T-cell (primary cell): ENCODE measurements around the gene RFX4. TPM values are rescaled to one million over a fixed set of nuclear protein-coding genes. Genes with fewer than 3 reads are reported as not detected.

ENCODE experiments used
- ATAC-seq, 4 experiments: fragments of 200-7000 bp in 3 of 4; fragments of 150-1000 bp in 1 of 4; cut with Tn5 transposase; replicated peaks in 1 of 4; 1 replicate in 3 of 4; 2 replicates in 1 of 4; pipeline ENCODE4 v1.10.0; 2021; ENCODE audit warnings: moderate library complexity in 3 of 4, mild to moderate bottlenecking in 2 of 4, moderate number of reproducible peaks in 1 of 4
- CTCF ChIA-PET, 2 donors: fragments of 300-600 bp; sonication (Branson Sonifier 250); formaldehyde crosslinking; loops; one replicate each; lab custom pipeline; 2022; ENCODE audit warnings: antibody characterized with exemption in 2 of 2; lab: Charles Lee
- POLR2A ChIA-PET, 2 donors: fragments of 300-600 bp; sonication (Branson Sonifier 250); formaldehyde crosslinking; loops; one replicate each; lab custom pipeline; 2022; ENCODE audit warnings: antibody characterized with exemption in 2 of 2; lab: Charles Lee
- DNase-seq, 35 experiments: peaks; one replicate each; pipeline versions ENCODE4 v3.0.0 to v3.0.0-alpha.2; 2013 to 2023
- H3K27ac ChIP-seq: one replicate; pipeline ENCODE4 v1.5.1; 2013; ENCODE audit warnings: low read length
- H3K27me3 ChIP-seq, 2 experiments: replicated peaks in 1 of 2; 1 replicate in 1 of 2; 2 replicates in 1 of 2; pipeline versions ENCODE4 v1.6.1 to v1.7.0; 2013; ENCODE audit warnings: low read length in 1 of 2, mixed read lengths in 1 of 2; ENCODE audit not compliant: control insufficient read depth in 2 of 2, insufficient read depth in 2 of 2; ENCODE audit errors: extremely low read depth in 1 of 2
- H3K36me3 ChIP-seq, 2 donors: 1 replicate in 1 of 2; 2 replicates in 1 of 2; pipeline versions ENCODE4 v1.6.1 to v1.7.0; 2013; ENCODE audit warnings: low read length in 1 of 2; ENCODE audit not compliant: control insufficient read depth in 2 of 2, insufficient read depth in 1 of 2; ENCODE audit errors: extremely low read depth in 1 of 2
- H3K4me1 ChIP-seq, 2 experiments: 1 replicate in 1 of 2; 2 replicates in 1 of 2; pipeline versions ENCODE4 v1.6.1 to v1.7.0; 2013; ENCODE audit warnings: low read length in 2 of 2, mixed read lengths in 1 of 2; ENCODE audit not compliant: insufficient read depth in 2 of 2, control insufficient read depth in 1 of 2; ENCODE audit errors: extremely low read depth in 1 of 2
- H3K4me3 ChIP-seq, 2 donors: 1 replicate in 1 of 2; 2 replicates in 1 of 2; pipeline versions ENCODE4 v1.5.1 to v1.7.0; 2013; ENCODE audit warnings: mild to moderate bottlenecking in 2 of 2, low read length in 1 of 2, moderate library complexity in 1 of 2; ENCODE audit not compliant: control insufficient read depth in 1 of 2; ENCODE audit errors: extremely low read depth in 1 of 2
- H3K9me3 ChIP-seq: 2 replicates; pipeline ENCODE4 v1.7.0; 2013
- H3K27ac Mint-ChIP-seq, 2 donors: one replicate each; pipeline ENCODE4 v1.8.0; 2020 to 2021; ENCODE audit warnings: mild to moderate bottlenecking in 2 of 2, mixed read lengths in 2 of 2
- H3K27me3 Mint-ChIP-seq, 2 donors: one replicate each; pipeline ENCODE4 v1.8.0; 2021 to 2022; ENCODE audit warnings: mixed read lengths in 2 of 2
- H3K36me3 Mint-ChIP-seq: one replicate; pipeline ENCODE4 v1.8.0; 2021; ENCODE audit warnings: mixed read lengths
- H3K4me1 Mint-ChIP-seq, 3 donors: one replicate each; pipeline ENCODE4 v1.8.0; 2020 to 2022; ENCODE audit warnings: mixed read lengths in 3 of 3, mild to moderate bottlenecking in 1 of 3
- H3K4me3 Mint-ChIP-seq, 3 donors: one replicate each; pipeline ENCODE4 v1.8.0; 2020 to 2022; ENCODE audit warnings: mild to moderate bottlenecking in 3 of 3, mixed read lengths in 3 of 3, moderate library complexity in 3 of 3
- H3K9me3 Mint-ChIP-seq, 3 donors: one replicate each; pipeline ENCODE4 v1.8.0; 2020 to 2022; ENCODE audit warnings: mixed read lengths in 3 of 3
- WGBS: methylation state at CpG from one replicate; pipeline ENCODE4 v1.1.5; 2013; ENCODE audit warnings: missing lambda C conversion rate; ENCODE audit not compliant: insufficient coverage; 5-methylcytosine and 5-hydroxymethylcytosine counted together
- total RNA-seq, 35 experiments: library from RNA in 6 of 35; stranded (reverse) in 6 of 35; fragments of 120-200 nt in 1 of 35; gene quantifications; one replicate each; pipeline versions ENCODE4 v1.2.1 to v1.2.4 and lab custom pipeline; 2013 to 2026

The RFX4 gene
- total RNA-seq, 5 donors from 2014 or later (not counting 1 experiment from before 2014, with no cell fraction given): not detected

- DNase-seq: no peak
- Mint-ChIP-seq H3K27me3 (peaks cover 3 to 13% of the 10 kb centered on the region in 2 donors), H3K27ac (no peak overlapping the region), H3K36me3 (no peaks in the 10 kb centered on the region), H3K9me3 (no peaks in the 10 kb centered on the region), H3K4me3 (no peak overlapping the region), H3K4me1 (no peaks in the 10 kb centered on the region)
- no peaks in the 10 kb centered on the region for H3K4me1 ChIP-seq
- POLR2A ChIA-PET: no interaction called here
- H3K9me3 ChIP-seq: no peaks in the 10 kb centered on the region
- no peak for ATAC-seq
- no peaks in the 10 kb centered on the region for H3K36me3 ChIP-seq
- WGBS: no CpG with 5 or more reads among the region's 2 CpGs
- H3K27me3 ChIP-seq: peaks cover 0 to 2% of the 10 kb centered on the region in 2 experiments
- CTCF ChIA-PET: interaction anchor here in 1 of 2 donors (0.6 kb wide), 1 partner anchor 1119 kb away, joined by 3 read pairs; no protein-coding TSS in a partner anchor
- H3K4me3 ChIP-seq: no peak overlapping the region
- no peak overlapping the region for H3K27ac ChIP-seq
These were observed 65.9 kb downstream of the RFX4 start for GRCh38 chr12:106648736-106649135.

- POLR2A ChIA-PET: no interaction called here
- Mint-ChIP-seq H3K27ac (no peak overlapping the region), H3K36me3 (no peaks in the 10 kb centered on the region), H3K9me3 (no peaks in the 10 kb centered on the region), H3K27me3 (peaks cover 4 to 12% of the 10 kb centered on the region in 2 donors), H3K4me3 (no peak overlapping the region), H3K4me1 (no peaks in the 10 kb centered on the region)
- ATAC-seq (no peak), DNase-seq (no peak)
- Histone ChIP-seq H3K4me1 (no peaks in the 10 kb centered on the region), H3K36me3 (no peaks in the 10 kb centered on the region), H3K27me3 (no peaks in the 10 kb centered on the region), H3K27ac (no peak overlapping the region), H3K4me3 (no peak overlapping the region), H3K9me3 (no peaks in the 10 kb centered on the region)
- 91% methylated on average over 2 of the region's 2 CpGs for WGBS
- CTCF ChIA-PET: no interaction called here
These were observed 68.7 kb downstream of the RFX4 start for GRCh38 chr12:106651552-106651951.

- Mint-ChIP-seq H3K36me3 (no peaks in the 10 kb centered on the region), H3K27me3 (peaks cover 6 to 16% of the 10 kb centered on the region in 2 donors), H3K4me3 (no peak overlapping the region), H3K4me1 (no peaks in the 10 kb centered on the region), H3K27ac (no peak overlapping the region), H3K9me3 (no peaks in the 10 kb centered on the region)
- H3K9me3 ChIP-seq: no peaks in the 10 kb centered on the region
- ChIA-PET POLR2A (no interaction called here), CTCF (no interaction called here)
- H3K4me3 ChIP-seq: no peak overlapping the region
- H3K36me3 ChIP-seq: no peaks in the 10 kb centered on the region
- 97% methylated on average over 4 of the region's 7 CpGs for WGBS
- no peaks in the 10 kb centered on the region for H3K4me1 ChIP-seq
- H3K27ac ChIP-seq: no peak overlapping the region
- DNase-seq (no peak), ATAC-seq (no peak)
- peaks cover 2 to 3% of the 10 kb centered on the region in 2 experiments for H3K27me3 ChIP-seq
These were observed 69.8 kb downstream of the RFX4 start for GRCh38 chr12:106652510-106653015.

- Histone ChIP-seq H3K27ac (no peak overlapping the region), H3K36me3 (no peaks in the 10 kb centered on the region), H3K4me3 (no peak overlapping the region), H3K4me1 (no peaks in the 10 kb centered on the region), H3K9me3 (no peaks in the 10 kb centered on the region), H3K27me3 (peaks cover 2 to 3% of the 10 kb centered on the region in 2 experiments)
- ATAC-seq (no peak), DNase-seq (no peak)
- 100% methylated on average over 1 of the region's 3 CpGs for WGBS
- POLR2A ChIA-PET: no interaction called here
- Mint-ChIP-seq H3K4me1 (no peaks in the 10 kb centered on the region), H3K4me3 (no peak overlapping the region), H3K27ac (no peak overlapping the region), H3K36me3 (no peaks in the 10 kb centered on the region), H3K9me3 (peaks cover 0 to 4% (median 0%) of the 10 kb centered on the region in 3 donors), H3K27me3 (peaks cover 4 to 19% of the 10 kb centered on the region in 2 donors)
- CTCF ChIA-PET: interaction anchor here in 1 of 2 donors (0.6 kb wide), 1 partner anchor 178 kb away, joined by 4 read pairs; no protein-coding TSS in a partner anchor
These were observed 72.8 kb downstream of the RFX4 start for GRCh38 chr12:106655577-106655976.

- peaks cover 4 to 13% of the 10 kb centered on the region in 2 donors for H3K27me3 Mint-ChIP-seq
- DNase-seq: no peak
- H3K9me3 Mint-ChIP-seq: peaks cover 10 to 12% (median 11%) of the 10 kb centered on the region in 3 donors
- ATAC-seq: no peak
- WGBS: no CpG with 5 or more reads among the region's 3 CpGs
- no peak overlapping the region for H3K27ac Mint-ChIP-seq
- Histone ChIP-seq H3K27me3 (peaks cover 2 to 3% of the 10 kb centered on the region in 2 experiments), H3K4me3 (no peak overlapping the region), H3K4me1 (no peaks in the 10 kb centered on the region), H3K27ac (no peak overlapping the region), H3K36me3 (no peaks in the 10 kb centered on the region), H3K9me3 (no peaks in the 10 kb centered on the region)
- no peaks in the 10 kb centered on the region for H3K36me3 Mint-ChIP-seq
- H3K4me1 Mint-ChIP-seq: no peaks in the 10 kb centered on the region
- CTCF ChIA-PET: no interaction called here
- H3K4me3 Mint-ChIP-seq: no peak overlapping the region
- POLR2A ChIA-PET: interaction anchor here in 1 of 2 donors (0.6 kb wide), 1 partner anchor 576 kb away, joined by 4 read pairs; no protein-coding TSS in a partner anchor
These were observed 74.7 kb downstream of the RFX4 start for GRCh38 chr12:106657488-106657887.

GRCh38 chr12:106663385-106663784 is 80.6 kb downstream of the RFX4 start:
- no peak overlapping the region for H3K4me3 ChIP-seq
- no peak overlapping the region for H3K4me3 Mint-ChIP-seq
- peaks cover 11 to 13% of the 10 kb centered on the region in 2 donors for H3K27me3 Mint-ChIP-seq
- ChIA-PET POLR2A (no interaction called here), CTCF (no interaction called here)
- H3K9me3 ChIP-seq: peaks cover 2% of the 10 kb centered on the region
- no peaks in the 10 kb centered on the region for H3K4me1 ChIP-seq
- no peak overlapping the region for H3K27ac ChIP-seq
- no peak overlapping the region for H3K27ac Mint-ChIP-seq
- H3K36me3 Mint-ChIP-seq: no peaks in the 10 kb centered on the region
- no peak for ATAC-seq
- DNase-seq: no peak
- H3K27me3 ChIP-seq: no peaks in the 10 kb centered on the region
- H3K36me3 ChIP-seq: no peaks in the 10 kb centered on the region
- no CpG with 5 or more reads among the region's 2 CpGs for WGBS
- H3K9me3 Mint-ChIP-seq: peaks cover 25 to 51% (median 31%) of the 10 kb centered on the region in 3 donors
- H3K4me1 Mint-ChIP-seq: no peaks in the 10 kb centered on the region
